Tibial nerve (tissue), 4 donors: ENCODE results near the gene PLCL2. TPM values are rescaled to one million over a fixed set of nuclear protein-coding genes. Genes with fewer than 3 reads are reported as not detected.
"Not testable (repeated sequence)": the region's sequence is repeated elsewhere in the genome, so short reads cannot be mapped to it uniquely, and the experiment has no call there.

Experiments used
- DNase-seq, 2 donors: peaks; one replicate each; pipeline ENCODE4 v3.0.0-alpha.2; 2019; ENCODE audit warnings: low spot score in 2 of 2
- H3K27ac ChIP-seq, 4 donors: fragments of 200-600 bp; sonication (generic) in 3 of 4; one replicate each; pipeline ENCODE4 v1.5.1; 2017 to 2019; ENCODE audit warnings: mild to moderate bottlenecking in 1 of 4
- H3K27me3 ChIP-seq, 2 donors: fragments of 200-600 bp; sonication (generic) in 1 of 2; one replicate each; pipeline versions ENCODE4 v1.5.1 to v1.6.0; 2017 to 2019
- H3K36me3 ChIP-seq, 3 donors: fragments of 200-600 bp; sonication (generic); one replicate each; pipeline ENCODE4 v1.5.1; 2018 to 2019
- H3K4me1 ChIP-seq, 4 donors: fragments of 200-600 bp; sonication (generic) in 3 of 4; one replicate each; pipeline ENCODE4 v1.5.1; 2017 to 2019
- H3K4me3 ChIP-seq, 4 donors: fragments of 200-600 bp; sonication (generic) in 3 of 4; one replicate each; pipeline ENCODE4 v1.5.1; 2017 to 2019; ENCODE audit warnings: mild to moderate bottlenecking in 1 of 4, moderate library complexity in 1 of 4
- H3K9me3 ChIP-seq, 4 donors: fragments of 200-600 bp; sonication (generic) in 3 of 4; one replicate each; pipeline ENCODE4 v1.5.1; 2017 to 2019
- CTCF ChIP-seq, 5 experiments: fragments of 200-600 bp in 3 of 5; fragments of 450-650 bp in 2 of 5; sonication (generic) in 3 of 5; IDR thresholded peaks; one replicate each; pipeline ENCODE4 v1.5.1; 2016 to 2019; ENCODE audit warnings: antibody characterized with exemption in 5 of 5, mild to moderate bottlenecking in 3 of 5, moderate library complexity in 2 of 5
- EP300 ChIP-seq, 2 donors: sonication (generic); formaldehyde crosslinking; IDR thresholded peaks; one replicate each; pipeline ENCODE4 v1.6.1; 2017; ENCODE audit warnings: antibody characterized with exemption in 2 of 2, mild to moderate bottlenecking in 1 of 2
- POLR2A ChIP-seq, 2 donors: fragments of 450-650 bp; IDR thresholded peaks; one replicate each; pipeline ENCODE4 v1.6.1; 2017; ENCODE audit warnings: antibody characterized with exemption in 2 of 2, mild to moderate bottlenecking in 2 of 2, moderate library complexity in 2 of 2
- WGBS, 2 donors: methylation state at CpG; one replicate each; pipeline ENCODE4 v1.1.5; 2018; 5-methylcytosine and 5-hydroxymethylcytosine counted together
- total RNA-seq, 4 donors: library from RNA; depleted of rRNA; stranded (reverse); fragments of >200 nt; gene quantifications; one replicate each; pipeline ENCODE4 v1.1.0, GENCODE V29; 2016

PLCL2 gene
- total RNA-seq, 4 donors from 2014 or later: 17.7 to 39.3 (median 29.0) TPM

- H3K9me3 ChIP-seq: no peaks in the 10 kb centered on the region
- H3K27me3 ChIP-seq: no peaks in the 10 kb centered on the region
- 78 to 79% methylated on average over 2 of the region's 2 CpGs for WGBS, 2 donors
- no peak overlapping the region for H3K4me3 ChIP-seq
- DNase-seq: no peak
- H3K4me1 ChIP-seq: peaks cover 0 to 17% (median 0%) of the 10 kb centered on the region in 4 donors
- H3K36me3 ChIP-seq: no peaks in the 10 kb centered on the region
- no peak for TF ChIP-seq EP300 (IDR thresholded peaks at IDR 0.05)
- TF ChIP-seq CTCF (IDR thresholded peaks at IDR 0.05): no peak
- TF ChIP-seq POLR2A (IDR thresholded peaks at IDR 0.05): no peak
- no peak overlapping the region for H3K27ac ChIP-seq
These were observed 207.8 kb downstream of the PLCL2 start for GRCh38 chr3:17092583-17092933.

- TF ChIP-seq POLR2A (IDR thresholded peaks at IDR 0.05): no peak
- TF ChIP-seq CTCF (IDR thresholded peaks at IDR 0.05): no peak
- TF ChIP-seq EP300 (IDR thresholded peaks at IDR 0.05): no peak
- WGBS, 2 donors: 54 to 69% methylated on average over 5 to 6 of the region's 6 CpGs
- no peaks in the 10 kb centered on the region for H3K9me3 ChIP-seq
- H3K27me3 ChIP-seq: no peaks in the 10 kb centered on the region
- H3K4me1 ChIP-seq: peaks cover 0 to 2% (median 0%) of the 10 kb centered on the region in 4 donors
- no peak overlapping the region for H3K4me3 ChIP-seq
- H3K36me3 ChIP-seq: no peaks in the 10 kb centered on the region
- no peak overlapping the region for H3K27ac ChIP-seq
- DNase-seq: no peak
These were observed 209.8 kb downstream of the PLCL2 start for GRCh38 chr3:17094551-17094950.

GRCh38 chr3:17103579-17103978 is 218.8 kb downstream of the PLCL2 start:
- Histone ChIP-seq H3K4me3 (no peak overlapping the region), H3K9me3 (no peaks in the 10 kb centered on the region), H3K27ac (no peak overlapping the region), H3K27me3 (no peaks in the 10 kb centered on the region), H3K36me3 (no peaks in the 10 kb centered on the region), H3K4me1 (no peaks in the 10 kb centered on the region)
- WGBS, 2 donors: 75 to 90% methylated on average over 1 of the region's 1 CpG
- TF ChIP-seq CTCF (IDR thresholded peaks at IDR 0.05): no peak
- no peak for DNase-seq

- not testable (repeated sequence) for H3K9me3 ChIP-seq, H3K27ac ChIP-seq, H3K4me3 ChIP-seq, H3K36me3 ChIP-seq, DNase-seq, H3K27me3 ChIP-seq, H3K4me1 ChIP-seq
- WGBS, 2 donors: 91 to 93% methylated on average over 5 of the region's 5 CpGs
These were observed 222.0 kb downstream of the PLCL2 start for GRCh38 chr3:17106801-17107200.

GRCh38 chr3:17110660-17111396 is 226.1 kb downstream of the PLCL2 start:
- no peaks in the 10 kb centered on the region for H3K9me3 ChIP-seq
- no peak for TF ChIP-seq EP300 (IDR thresholded peaks at IDR 0.05)
- TF ChIP-seq CTCF (IDR thresholded peaks at IDR 0.05): no peak
- TF ChIP-seq POLR2A (IDR thresholded peaks at IDR 0.05): no peak
- DNase-seq: no peak
- WGBS, 2 donors: 71 to 80% methylated on average over 8 of the region's 8 CpGs
- no peak overlapping the region for H3K27ac ChIP-seq
- no peaks in the 10 kb centered on the region for H3K4me1 ChIP-seq
- no peaks in the 10 kb centered on the region for H3K27me3 ChIP-seq
- H3K36me3 ChIP-seq: no peaks in the 10 kb centered on the region
- H3K4me3 ChIP-seq: no peak overlapping the region

- Histone ChIP-seq H3K27me3 (no peaks in the 10 kb centered on the region), H3K36me3 (no peaks in the 10 kb centered on the region), H3K9me3 (no peaks in the 10 kb centered on the region), H3K4me1 (no peaks in the 10 kb centered on the region), H3K27ac (no peak overlapping the region), H3K4me3 (no peak overlapping the region)
- no peak for DNase-seq
- 77 to 85% methylated on average over 3 of the region's 3 CpGs for WGBS, 2 donors
- TF ChIP-seq POLR2A (IDR thresholded peaks at IDR 0.05): no peak
- TF ChIP-seq CTCF (IDR thresholded peaks at IDR 0.05): no peak
- no peak for TF ChIP-seq EP300 (IDR thresholded peaks at IDR 0.05)
These were observed 226.8 kb downstream of the PLCL2 start for GRCh38 chr3:17111586-17111985.
